Lower leg skin (tissue), 3 donors: Measurements from ENCODE around the gene GPC6.

Experiments
- CTCF ChIP-seq, 3 donors: fragments of 450-650 bp; IDR thresholded peaks; one replicate each; pipeline ENCODE4 v1.5.1; 2016; ENCODE audit warnings: antibody characterized with exemption in 3 of 3, mild to moderate bottlenecking in 3 of 3, moderate library complexity in 2 of 3
- POLR2A ChIP-seq, 2 donors: fragments of 450-650 bp; IDR thresholded peaks; one replicate each; pipeline ENCODE4 v1.6.1; 2016 to 2017; ENCODE audit warnings: antibody characterized with exemption in 2 of 2, mild to moderate bottlenecking in 1 of 2, moderate library complexity in 1 of 2

GRCh38 chr13:94063096-94063495 lies 836.5 kb downstream of the GPC6 start:
- TF ChIP-seq CTCF (IDR thresholded peaks at IDR 0.05) (no peak), POLR2A (IDR thresholded peaks at IDR 0.05) (no peak)
